Coronary artery (tissue), 2 donors: ENCODE data around the gene COPZ2.

Source experiments
- DNase-seq: peaks from one replicate; pipeline ENCODE4 v3.0.0-alpha.2; 2017; ENCODE audit warnings: low spot score
- H3K27ac ChIP-seq, 2 donors: fragments of 200-600 bp; sonication (generic); one replicate each; pipeline ENCODE4 v1.5.1; 2016 to 2019
- H3K4me3 ChIP-seq: fragments of 200-600 bp; sonication (generic); 2 replicates; pipeline ENCODE4 v1.5.1; 2016; ENCODE audit warnings: mild to moderate bottlenecking, moderate library complexity
- TF ChIP-seq, protein P1 (sequence below): fragments of 200-600 bp; sonication (generic); IDR thresholded peaks from one replicate; pipeline ENCODE4 v1.5.1; 2019; ENCODE audit warnings: antibody characterized with exemption

Gene COPZ2

DNA sequence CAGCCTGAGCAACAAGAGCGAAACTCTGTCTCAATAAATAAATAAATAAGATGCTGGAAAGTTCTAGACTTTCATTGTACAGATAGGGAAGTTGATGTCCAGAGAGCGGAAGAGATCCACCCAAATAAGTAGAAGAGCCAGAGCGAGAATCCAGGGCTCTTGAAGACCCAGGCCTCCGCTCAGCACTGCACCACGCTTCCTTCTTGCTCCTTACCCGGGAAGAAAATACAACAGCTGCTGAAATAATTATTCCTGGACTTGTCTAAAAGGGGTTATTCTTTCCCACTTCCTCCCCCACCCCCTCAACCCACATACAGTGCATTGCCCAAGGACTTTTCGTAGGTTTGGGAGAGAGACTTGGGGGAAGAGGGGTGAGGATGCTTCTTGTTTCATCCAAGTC lies 40.0 kb downstream of the COPZ2 start:
- no peak overlapping the region for H3K4me3 ChIP-seq
- no peak for DNase-seq
- TF ChIP-seq, protein P1, sequence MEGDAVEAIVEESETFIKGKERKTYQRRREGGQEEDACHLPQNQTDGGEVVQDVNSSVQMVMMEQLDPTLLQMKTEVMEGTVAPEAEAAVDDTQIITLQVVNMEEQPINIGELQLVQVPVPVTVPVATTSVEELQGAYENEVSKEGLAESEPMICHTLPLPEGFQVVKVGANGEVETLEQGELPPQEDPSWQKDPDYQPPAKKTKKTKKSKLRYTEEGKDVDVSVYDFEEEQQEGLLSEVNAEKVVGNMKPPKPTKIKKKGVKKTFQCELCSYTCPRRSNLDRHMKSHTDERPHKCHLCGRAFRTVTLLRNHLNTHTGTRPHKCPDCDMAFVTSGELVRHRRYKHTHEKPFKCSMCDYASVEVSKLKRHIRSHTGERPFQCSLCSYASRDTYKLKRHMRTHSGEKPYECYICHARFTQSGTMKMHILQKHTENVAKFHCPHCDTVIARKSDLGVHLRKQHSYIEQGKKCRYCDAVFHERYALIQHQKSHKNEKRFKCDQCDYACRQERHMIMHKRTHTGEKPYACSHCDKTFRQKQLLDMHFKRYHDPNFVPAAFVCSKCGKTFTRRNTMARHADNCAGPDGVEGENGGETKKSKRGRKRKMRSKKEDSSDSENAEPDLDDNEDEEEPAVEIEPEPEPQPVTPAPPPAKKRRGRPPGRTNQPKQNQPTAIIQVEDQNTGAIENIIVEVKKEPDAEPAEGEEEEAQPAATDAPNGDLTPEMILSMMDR: no peak
- H3K27ac ChIP-seq: peak overlapping the region in 1 of 2 donors; percentile 48

DNA sequence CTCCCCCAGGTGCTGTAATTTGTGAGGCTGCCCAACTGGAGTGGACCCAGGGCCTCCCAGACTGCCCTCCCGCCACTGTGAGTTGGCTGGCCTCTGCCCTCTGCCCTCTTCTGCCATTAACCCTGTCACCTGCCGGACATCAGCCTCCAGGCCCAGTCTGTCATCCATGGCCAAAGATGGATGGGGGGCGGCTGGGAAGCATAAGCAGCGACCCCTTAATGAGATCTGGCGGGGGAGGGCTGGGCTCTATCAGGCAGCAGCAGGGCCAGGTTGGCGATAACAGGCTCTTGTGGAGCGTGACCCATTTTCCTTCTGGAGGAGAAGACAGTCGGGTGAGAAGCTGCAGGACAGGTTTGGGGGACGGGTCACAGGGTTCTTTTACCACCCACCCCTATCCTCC lies 41.4 kb downstream of the COPZ2 start:
- TF ChIP-seq, protein P1: no peak
- no peak overlapping the region for H3K4me3 ChIP-seq
- no peak for DNase-seq
- no peak overlapping the region for H3K27ac ChIP-seq

DNA sequence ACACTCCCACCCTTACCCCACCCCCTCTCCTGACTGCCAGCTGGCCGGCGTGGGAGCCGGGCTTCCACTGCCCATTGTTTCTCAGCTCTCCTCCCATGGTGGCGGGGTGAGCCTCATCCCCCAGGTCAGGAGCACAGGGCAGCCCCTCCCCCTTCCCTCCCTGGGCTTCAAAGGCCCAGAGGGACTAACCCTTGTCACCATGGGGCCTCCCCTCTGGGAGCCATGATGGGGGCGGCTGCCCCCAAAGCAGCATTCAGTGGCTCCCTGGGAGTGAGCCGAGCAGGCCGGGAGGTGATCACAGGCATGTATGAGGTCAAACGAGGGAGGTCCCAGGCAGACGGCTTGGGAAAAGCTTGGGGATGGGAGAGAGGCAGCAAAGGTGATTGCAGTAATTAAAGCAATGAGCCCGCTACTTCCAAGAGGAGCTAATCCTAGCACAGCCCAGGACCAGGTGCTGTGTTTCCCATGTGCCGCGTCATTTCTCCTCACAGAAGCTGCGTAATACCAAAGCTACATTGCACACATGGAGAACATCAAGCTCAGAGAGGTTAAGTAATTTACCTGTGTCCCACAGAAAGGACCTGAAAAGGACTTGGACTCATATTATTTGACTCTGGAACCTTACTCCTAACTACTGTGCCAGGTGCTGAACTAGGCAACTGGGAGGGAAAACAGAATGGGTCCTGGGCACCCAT lies 42.2 kb downstream of the COPZ2 start:
- Histone ChIP-seq H3K4me3 (no peak overlapping the region), H3K27ac (no peak overlapping the region)
- TF ChIP-seq, protein P1: no peak
- DNase-seq: no peak

DNA sequence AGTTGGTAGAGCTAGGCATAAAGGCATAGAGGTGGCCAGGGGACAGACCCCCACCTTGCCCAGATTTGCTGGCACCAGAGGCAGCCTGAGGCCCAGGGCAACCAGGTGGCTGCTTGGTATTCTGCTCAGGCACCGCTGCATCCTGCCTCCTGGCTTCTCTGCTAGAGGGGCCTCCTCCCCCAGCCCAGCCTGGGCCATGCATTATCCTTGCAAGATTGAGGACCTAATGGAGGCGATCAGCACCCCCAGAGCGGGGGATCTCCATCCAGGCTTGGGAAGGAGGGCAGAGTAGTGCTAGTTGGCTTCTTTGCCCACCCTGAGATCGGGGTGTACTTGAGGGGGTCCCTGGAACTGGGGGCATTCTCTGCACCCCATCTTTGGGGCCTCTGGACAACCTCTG lies 42.9 kb downstream of the COPZ2 start:
- Histone ChIP-seq H3K27ac (no peak overlapping the region), H3K4me3 (no peak overlapping the region)
- TF ChIP-seq, protein P1: no peak
- DNase-seq: no peak

DNA sequence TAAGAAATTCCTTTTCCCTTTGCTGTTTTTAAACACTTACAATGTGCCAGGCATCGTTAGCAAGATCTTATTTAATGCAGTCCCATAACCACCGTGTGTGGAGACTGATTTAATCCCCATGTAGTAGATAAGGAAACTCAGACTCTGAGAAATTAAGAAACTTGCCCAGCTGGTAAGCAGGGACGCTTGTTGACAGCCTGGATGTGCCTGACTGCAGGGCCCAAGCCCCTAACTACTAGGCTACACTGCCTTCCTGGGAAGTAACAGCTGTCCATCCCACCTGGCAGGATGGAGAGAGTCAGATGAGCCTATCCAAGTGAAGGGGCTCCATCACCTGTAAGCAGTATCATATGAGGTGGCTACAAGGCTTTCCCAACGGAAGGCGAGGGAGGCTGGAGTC lies 43.6 kb downstream of the COPZ2 start:
- no peak for DNase-seq
- no peak overlapping the region for H3K4me3 ChIP-seq
- TF ChIP-seq, protein P1: no peak
- H3K27ac ChIP-seq: no peak overlapping the region

DNA sequence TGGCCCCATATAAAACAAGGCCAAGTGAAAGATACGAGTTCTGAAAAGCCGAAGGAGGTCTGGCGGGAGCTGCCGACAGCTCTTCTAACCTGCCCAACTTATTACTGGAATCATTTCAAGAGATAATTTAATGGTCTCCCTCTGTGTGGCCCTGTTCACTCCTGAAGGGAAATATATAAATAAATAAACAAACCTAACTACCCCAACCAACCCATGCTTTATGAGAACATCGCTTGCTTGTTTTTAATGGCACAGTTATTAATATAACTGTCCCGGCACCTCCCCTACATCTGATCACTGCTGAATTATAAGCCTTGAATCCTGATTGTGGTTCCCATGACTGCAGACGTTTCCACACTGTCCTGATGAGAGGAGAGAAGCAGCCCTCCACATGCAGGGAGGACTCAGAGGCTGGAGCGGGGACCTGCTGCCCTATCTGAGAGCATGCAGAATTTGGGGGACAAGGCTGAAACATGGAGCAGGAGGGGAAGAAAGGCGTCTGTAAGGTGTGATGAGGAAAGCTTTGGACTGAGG lies 44.5 kb downstream of the COPZ2 start:
- no peak overlapping the region for H3K4me3 ChIP-seq
- DNase-seq: no peak
- TF ChIP-seq, protein P1: no peak
- no peak overlapping the region for H3K27ac ChIP-seq

DNA sequence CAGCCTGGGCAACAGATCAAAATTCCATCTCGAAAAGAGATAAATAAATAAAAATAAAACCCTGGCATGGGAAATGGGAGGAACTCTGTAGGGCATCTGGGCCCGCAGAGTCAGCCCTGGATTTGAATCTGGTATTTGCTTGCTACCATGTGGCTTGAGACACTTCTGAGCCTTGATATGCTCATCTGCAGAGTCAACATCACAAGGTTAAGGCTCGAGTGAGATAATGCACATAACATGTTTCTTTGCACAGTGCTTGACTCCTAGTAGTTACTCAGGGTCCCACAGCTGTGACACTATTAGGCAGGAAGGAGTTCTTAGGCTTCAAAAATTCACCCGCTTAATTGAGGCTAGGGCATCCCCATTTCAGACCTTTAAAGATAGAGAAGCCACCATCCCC lies 45.4 kb downstream of the COPZ2 start:
- TF ChIP-seq, protein P1: no peak
- Histone ChIP-seq H3K4me3 (no peak overlapping the region), H3K27ac (no peak overlapping the region)
- DNase-seq: no peak
